ENCODE results near the gene LRRC37A2.
"Not testable (repeated sequence)": the region's sequence is repeated elsewhere in the genome, so short reads cannot be mapped to it uniquely, and the experiment has no call there.

LRRC37A2 gene

GRCh38 chr17:46512168-46512567, at the start of gene LRRC37A2:
Gene LRRC37A2, plus strand, starts transcription at chr17:46512468. Its CDS starts 245 bp downstream, at chr17:46512713.
- not testable (repeated sequence) for FAIRE-seq; DNase-seq (ENCODE audit: insufficient read length, low spot score)

- not testable (repeated sequence) for FAIRE-seq
Measured at GRCh38 chr17:46467618-46468017, 44.6 kb upstream of the LRRC37A2 start.

DNA sequence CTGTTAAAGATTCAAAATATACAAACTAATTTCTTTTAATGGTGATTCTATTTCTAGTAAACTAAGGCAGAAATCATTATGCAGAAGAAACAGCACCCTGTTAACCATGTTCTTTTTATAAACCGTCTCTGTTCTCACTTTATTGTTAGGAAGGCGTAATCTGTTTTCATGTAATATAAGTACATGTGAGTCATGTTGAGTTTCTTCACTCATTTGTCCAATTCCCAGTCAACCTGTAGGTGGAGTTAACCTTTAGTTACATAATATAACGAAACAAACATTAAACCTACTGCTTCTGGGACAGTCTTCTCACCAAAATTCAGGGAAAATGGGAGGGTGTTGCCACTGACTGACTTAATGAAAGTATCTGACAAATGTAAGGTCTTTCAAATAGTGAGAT, 37.8 kb upstream of the LRRC37A2 start:
- not testable (repeated sequence) for DNase-seq (ENCODE audit: insufficient read length, low spot score); FAIRE-seq

More at GRCh38 chr17:46467618-46468017, 44.6 kb upstream of the LRRC37A2 start:
- DNase-seq (ENCODE audit: insufficient read length, low spot score) = not testable (repeated sequence)

GRCh38 chr17:46475583-46475982, 36.7 kb upstream of the LRRC37A2 start:
- not testable (repeated sequence) for DNase-seq (ENCODE audit: insufficient read length, low spot score); FAIRE-seq

- not testable (repeated sequence) for FAIRE-seq; DNase-seq (ENCODE audit: insufficient read length, low spot score)
Measured at GRCh38 chr17:46478823-46479222, 33.4 kb upstream of the LRRC37A2 start.

DNA sequence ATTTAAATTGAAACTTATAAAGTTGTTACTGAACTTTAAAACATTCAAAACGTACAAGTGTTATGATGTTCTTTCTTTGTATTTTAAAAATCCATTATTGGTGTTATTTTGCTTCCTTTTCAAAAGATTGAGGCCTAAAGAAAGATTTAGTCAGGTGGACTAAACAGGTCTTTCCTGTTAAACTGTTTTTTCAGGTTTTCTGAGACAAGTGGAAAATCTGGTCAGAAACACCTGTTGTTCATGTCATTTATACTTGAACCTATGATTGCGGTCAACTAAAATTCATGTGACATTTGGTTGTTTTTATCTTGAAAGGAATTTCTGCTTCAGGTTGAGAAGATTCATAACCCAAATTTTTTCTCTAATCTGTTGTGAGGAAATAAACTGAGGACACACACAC, 31.0 kb upstream of the LRRC37A2 start:
- not testable (repeated sequence) for FAIRE-seq

GRCh38 chr17:46492021-46492420, 20.2 kb upstream of the LRRC37A2 start:
- not testable (repeated sequence) for FAIRE-seq; DNase-seq (ENCODE audit: insufficient read length, low spot score)

More for the DNA sequence above, 31.0 kb upstream of the LRRC37A2 start:
- not testable (repeated sequence) for DNase-seq (ENCODE audit: insufficient read length, low spot score)

- DNase-seq (ENCODE audit: insufficient read length, low spot score); FAIRE-seq: not testable (repeated sequence)
Measured at GRCh38 chr17:46499437-46500139, 12.7 kb upstream of the LRRC37A2 start.

DNA sequence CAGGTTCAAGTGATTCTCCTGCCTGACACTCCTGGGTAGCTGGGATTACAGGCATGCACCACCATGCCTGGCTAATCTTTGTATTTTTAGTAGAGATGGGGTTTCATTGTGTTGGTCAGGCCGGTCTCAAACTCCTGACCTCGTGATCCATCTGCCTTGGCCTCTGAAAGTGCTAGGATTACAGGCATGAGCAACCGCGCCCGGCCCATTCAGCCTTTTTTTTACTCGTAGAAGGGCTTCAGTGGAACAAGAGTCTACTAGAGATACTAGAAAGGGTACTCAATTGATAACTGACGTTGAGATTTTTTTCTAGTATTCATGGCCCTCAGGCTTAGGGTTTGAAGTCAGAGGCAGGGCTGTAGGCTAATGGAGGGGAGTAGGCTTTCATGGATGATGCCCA, 6.4 kb upstream of the LRRC37A2 start:
- not testable (repeated sequence) for FAIRE-seq; DNase-seq (ENCODE audit: insufficient read length, low spot score)

DNA sequence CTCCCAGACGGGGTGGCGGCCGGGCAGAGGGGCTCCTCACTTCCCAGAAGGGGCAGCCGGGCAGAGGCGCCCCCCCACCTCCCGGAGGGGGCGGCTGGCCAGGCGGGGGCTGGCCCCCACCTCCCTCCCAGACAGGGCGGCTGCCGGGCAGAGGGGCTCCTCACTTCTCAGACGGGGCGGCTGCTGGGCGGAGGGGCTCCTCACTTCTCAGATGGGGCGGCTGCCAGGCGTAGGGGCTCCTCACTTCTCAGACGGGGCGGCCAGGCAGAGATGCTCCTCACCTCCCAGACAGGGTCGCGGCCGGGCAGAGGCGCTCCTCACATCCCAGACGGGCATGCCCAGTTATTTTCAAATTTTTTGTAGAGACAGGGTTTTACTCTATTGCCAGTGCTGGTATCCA, 22.4 kb downstream of the LRRC37A2 start:
- FAIRE-seq; DNase-seq (ENCODE audit: insufficient read length, low spot score): not testable (repeated sequence)

DNA sequence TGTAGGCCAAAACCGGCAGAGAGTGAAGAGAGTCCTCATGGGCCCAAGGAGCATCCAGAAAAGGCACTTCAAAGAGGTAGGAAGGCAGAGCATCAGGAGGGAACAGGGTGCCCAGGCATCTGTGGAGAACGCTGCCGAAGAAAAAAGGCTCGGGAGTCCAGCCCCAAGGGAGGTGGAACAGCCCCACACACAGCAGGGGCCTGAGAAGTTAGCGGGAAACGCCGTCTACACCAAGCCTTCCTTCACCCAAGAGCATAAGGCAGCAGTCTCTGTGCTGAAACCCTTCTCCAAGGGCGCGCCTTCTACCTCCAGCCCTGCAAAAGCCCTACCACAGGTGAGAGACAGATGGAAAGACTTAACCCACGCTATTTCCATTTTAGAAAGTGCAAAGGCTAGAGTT, 36.3 kb downstream of the LRRC37A2 start:
- not testable (repeated sequence) for DNase-seq (ENCODE audit: insufficient read length, low spot score); FAIRE-seq

DNA sequence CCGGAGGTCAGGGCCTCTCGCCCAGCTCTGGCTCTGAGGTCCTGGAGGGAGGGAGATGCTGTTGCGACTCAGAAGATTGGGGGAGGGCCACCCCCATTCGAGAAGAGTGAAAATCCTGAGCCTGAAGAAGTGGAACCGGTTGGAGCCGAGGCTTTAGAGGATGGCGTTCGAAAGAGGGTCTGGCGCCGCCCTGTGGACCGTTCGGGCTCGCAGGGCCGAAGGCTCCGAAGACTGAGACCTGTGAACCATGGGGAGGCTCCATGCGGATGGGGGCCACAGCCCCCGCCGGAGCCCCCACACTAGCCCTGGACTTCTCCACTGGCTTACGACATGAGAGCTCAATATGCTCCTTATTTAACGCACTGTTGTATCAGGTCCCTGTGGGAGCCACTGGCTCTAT, 46.9 kb downstream of the LRRC37A2 start:
- not testable (repeated sequence) for DNase-seq (ENCODE audit: insufficient read length, low spot score); FAIRE-seq

GRCh38 chr17:46560048-46560447, 47.8 kb downstream of the LRRC37A2 start:
- not testable (repeated sequence) for FAIRE-seq

DNA sequence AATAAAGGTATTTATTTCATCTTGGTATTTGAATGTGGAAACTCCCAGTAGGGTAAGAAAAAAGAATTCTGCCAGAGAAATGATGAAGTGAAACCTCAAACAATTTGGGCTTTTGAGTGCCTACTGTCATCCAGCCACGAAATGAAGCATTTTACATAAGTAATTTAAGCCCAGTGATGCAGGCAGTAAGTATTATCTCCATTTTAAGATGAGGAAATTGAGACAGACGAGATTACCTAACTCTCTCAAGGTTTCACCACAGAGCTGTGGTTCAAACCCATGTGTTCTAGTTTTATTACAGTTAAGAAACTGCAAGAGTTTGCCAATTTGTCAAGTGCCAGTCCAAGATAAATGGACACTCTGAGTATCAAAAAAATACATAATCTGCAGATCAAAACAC, 54.0 kb downstream of the LRRC37A2 start:
- FAIRE-seq; DNase-seq (ENCODE audit: insufficient read length, low spot score): not testable (repeated sequence)

More at GRCh38 chr17:46560048-46560447, 47.8 kb downstream of the LRRC37A2 start:
- DNase-seq (ENCODE audit: insufficient read length, low spot score) = not testable (repeated sequence)

GRCh38 chr17:46566980-46567379, 54.7 kb downstream of the LRRC37A2 start:
- FAIRE-seq; DNase-seq (ENCODE audit: insufficient read length, low spot score): not testable (repeated sequence)

GRCh38 chr17:46571796-46572195, 59.5 kb downstream of the LRRC37A2 start:
- FAIRE-seq; DNase-seq (ENCODE audit: insufficient read length, low spot score): not testable (repeated sequence)

DNA sequence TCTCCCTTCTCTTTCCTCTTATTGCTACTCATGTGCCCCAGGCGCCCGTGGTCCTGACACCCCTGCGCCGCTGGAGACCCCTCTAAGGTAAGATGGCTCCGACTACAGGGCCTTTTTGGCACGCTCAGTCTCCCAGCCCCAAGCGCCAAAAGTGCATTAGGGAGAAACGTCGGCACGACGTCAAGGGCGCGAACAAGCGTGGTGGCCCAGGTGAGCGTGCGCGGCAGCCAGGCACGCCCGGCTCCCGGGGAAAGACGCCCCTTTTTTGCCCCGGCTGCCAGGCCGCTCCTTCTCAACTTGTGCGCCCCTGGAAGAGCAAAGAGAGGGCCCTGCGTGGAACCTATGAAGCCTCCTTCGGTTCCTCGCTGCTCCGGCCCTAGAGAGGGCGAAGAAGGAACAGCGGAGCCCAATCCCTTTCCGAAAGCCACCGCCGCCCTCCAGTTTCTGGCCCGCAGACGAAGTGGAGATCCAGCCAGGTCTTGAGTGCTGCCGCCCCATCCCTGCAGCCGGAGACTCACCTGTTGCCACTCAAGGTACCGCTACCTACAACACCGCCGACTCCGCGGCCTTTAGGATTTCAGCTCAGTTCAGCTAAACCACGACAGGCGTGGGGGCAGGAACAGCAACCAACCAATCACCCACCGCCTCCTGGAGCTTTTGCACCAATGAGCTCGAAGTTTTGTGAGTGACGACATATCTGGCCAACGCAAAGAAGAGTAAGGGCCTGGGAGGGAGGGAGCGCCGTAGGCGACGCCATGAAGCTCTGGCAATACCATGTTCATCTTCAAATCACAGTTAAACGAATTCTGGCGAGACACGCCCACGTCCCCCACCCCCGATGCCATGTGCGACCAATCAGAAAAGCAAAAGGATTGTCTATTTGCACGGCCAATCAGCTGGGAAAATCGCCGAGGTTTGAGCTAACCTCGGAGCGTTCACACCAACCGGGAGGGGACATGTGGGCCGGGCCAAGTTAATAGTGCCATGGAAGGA, 67.1 kb downstream of the LRRC37A2 start, which contains the start of gene ARL17A:
ARL17A (minus strand) TSS at position 609 of the 993 bp plus-strand sequence. CDS start 3,369 bp downstream, outside the sequence.
- peak; percentile 98 for FAIRE-seq
- not testable (repeated sequence) for DNase-seq (ENCODE audit: insufficient read length, low spot score)

DNA sequence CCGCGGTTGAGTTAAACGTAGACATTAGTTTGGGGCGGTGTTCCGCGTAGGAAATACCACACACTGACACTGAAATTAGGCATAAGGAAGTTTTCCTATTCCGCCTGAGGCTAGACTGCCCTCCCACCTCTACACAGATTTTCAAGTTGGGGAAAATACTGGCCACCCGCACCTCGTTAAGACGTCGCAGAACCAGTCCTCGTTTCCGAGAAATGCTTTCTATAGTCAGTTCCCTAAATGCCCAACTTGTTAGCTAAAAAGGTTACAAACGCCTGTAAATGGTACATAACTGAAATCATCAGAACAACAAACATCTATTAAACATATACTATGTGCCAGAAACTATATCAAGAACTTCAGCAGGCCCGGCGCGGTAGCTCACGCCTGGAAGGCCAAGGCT, 67.8 kb downstream of the LRRC37A2 start:
- DNase-seq (ENCODE audit: insufficient read length, low spot score); FAIRE-seq: not testable (repeated sequence)

DNA sequence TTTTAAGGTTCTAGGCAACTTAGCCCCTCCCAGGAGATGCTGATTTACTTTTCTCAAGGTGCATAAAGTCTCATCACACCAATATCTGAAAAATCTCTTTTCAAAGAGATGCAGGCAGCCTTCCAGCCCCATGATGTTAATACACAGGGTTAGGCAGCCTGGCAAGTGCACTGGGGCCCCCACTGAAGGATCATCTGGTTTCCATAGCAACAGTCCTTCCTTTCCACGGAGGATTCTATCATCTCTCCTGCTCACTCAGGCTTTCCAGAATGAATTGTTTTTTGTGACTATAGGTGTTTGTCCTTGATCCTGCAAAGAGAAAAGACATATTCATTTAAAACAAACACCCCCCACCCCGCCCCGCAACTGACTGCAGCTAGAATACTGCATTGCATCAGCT, 73.2 kb downstream of the LRRC37A2 start:
- not testable (repeated sequence) for FAIRE-seq; DNase-seq (ENCODE audit: insufficient read length, low spot score)
